Measurements from ENCODE around the gene EHMT1. TPM values are rescaled to one million over a fixed set of nuclear protein-coding genes. Genes with fewer than 3 reads are reported as not detected.
A peak's percentile ranks its signal among the peaks of the same experiment; 100 is the strongest.

EHMT1 gene
- total and polyA plus RNA-seq, 2 of the 8 experiments (the other 6 are each of a cell fraction or from before 2014, with no cell fraction given), result 95.7 to 163 TPM

DNA sequence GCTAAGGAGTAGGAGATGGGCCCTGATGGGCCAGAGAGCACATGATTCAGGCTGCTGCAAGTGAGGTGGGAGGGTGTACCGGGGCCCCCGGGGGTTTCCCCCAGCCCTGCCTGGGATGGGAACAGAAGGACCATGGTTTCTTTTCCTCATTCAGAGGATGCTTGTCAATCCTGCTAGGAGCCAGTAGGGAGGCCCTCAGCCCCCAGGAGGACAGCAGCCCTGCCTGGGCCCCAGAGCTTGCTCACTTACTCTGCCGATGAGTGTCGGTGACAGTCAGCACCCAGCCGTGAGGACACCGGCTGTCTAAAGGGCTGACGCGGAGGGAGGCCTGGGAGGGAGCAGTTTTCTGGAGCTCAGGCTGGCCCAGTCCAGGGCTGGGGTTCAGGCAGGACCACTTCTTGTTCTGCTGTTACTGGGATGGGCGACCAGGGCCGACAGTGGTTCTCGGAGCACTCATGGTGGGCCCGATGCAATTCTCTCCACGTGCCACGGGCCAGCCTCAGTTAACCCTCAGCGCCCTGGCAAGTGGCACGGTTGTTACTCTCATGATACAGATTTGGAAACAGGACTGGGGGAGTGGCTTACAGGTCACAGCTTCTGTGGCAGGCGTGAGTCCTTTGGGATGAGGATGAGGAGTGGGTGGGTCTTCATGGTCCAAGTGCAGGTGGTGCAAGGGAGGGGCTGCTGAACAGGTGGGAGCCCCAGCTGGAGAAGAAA lies 11.5 kb upstream of the EHMT1 start:
- H3K79me2 ChIP-seq (ENCODE audit: control insufficient read depth in 1 of 2, insufficient read depth in 2 of 2, low read length in 2 of 2), result peaks cover 0 to 7% of the 10 kb centered on the region in 2 experiments; a peak in 1 of 4 replicates
- H3K27ac ChIP-seq (ENCODE audit: low read depth, low read length), result no peak overlapping the region
- H3K4me3 ChIP-seq (ENCODE audit: extremely low read depth in 1 of 4, insufficient read depth in 2 of 4, low read depth in 3 of 4, low read length in 4 of 4), result peak overlapping the region in 1 of 4 experiments; percentile 84; a peak in 1 of 8 replicates
- H3K36me3 ChIP-seq (ENCODE audit: control insufficient read depth in 2 of 4, insufficient read depth in 4 of 4, low read length in 3 of 4), result no peaks in the 10 kb centered on the region
- no peak for DNase-seq (ENCODE audit: low read depth in 1 of 2, low spot score in 2 of 2)
- H2BK20ac ChIP-seq (ENCODE audit: low read length), result no peak overlapping the region
- H2AFZ ChIP-seq (ENCODE audit: low read length), result no peak overlapping the region
- no peak overlapping the region for H3K56ac ChIP-seq (replicated peaks; ENCODE audit: insufficient read length, low read depth, low read length)
- FAIRE-seq, result no peak
- H3K23ac ChIP-seq (ENCODE audit: insufficient read length), result no peak overlapping the region
- peaks cover 4% of the 10 kb centered on the region; the same call in 1 of the 2 replicates for H3K23me2 ChIP-seq (ENCODE audit: low read depth, low read length)
- no peak overlapping the region for H4K91ac ChIP-seq (replicated peaks; ENCODE audit: insufficient read length, low read length)
- H4K20me1 ChIP-seq (replicated peaks in 1 of 2; ENCODE audit: control insufficient read depth in 1 of 2, insufficient read depth in 2 of 2, low read length in 2 of 2), result peaks cover 9 to 21% of the 10 kb centered on the region in 2 experiments
- peaks cover 0 to 22% (median 12%) of the 10 kb centered on the region in 4 experiments; a peak in 6 of 7 replicates for H3K4me1 ChIP-seq (replicated peaks in 1 of 4; ENCODE audit: control insufficient read depth in 3 of 4, insufficient read depth in 4 of 4, low read length in 3 of 4)
- POLR2A ChIA-PET (ENCODE audit: partially characterized antibody), result interaction anchor here (0.8 to 3.9 kb wide), 6 partner anchors 10 to 55 kb away, joined by 3 to 25 read pairs (median 4); partner anchors contain the start of gene EHMT1
- 92% methylated on average over 14 of the region's 17 CpGs; no CpG with 5 or more reads in 1 of the 2 experiments for WGBS, 2 experiments (ENCODE audit: extremely low coverage in 1 of 2, insufficient coverage in 1 of 2, insufficient read length in 1 of 2, insufficient replicate concordance in 2 of 2, low coverage in 1 of 2, low lambda C conversion rate in 2 of 2, missing lambda C conversion rate in 1 of 2)
- peak overlapping the region; percentile 42 to 78; a peak in 2 of 4 replicates for H3K4me2 ChIP-seq (ENCODE audit: insufficient read depth in 1 of 2, low read depth in 2 of 2, low read length in 2 of 2)
- CTCF ChIA-PET (ENCODE audit: partially characterized antibody), result interaction anchor here (0.7 to 3.5 kb wide), 6 partner anchors 10 to 64 kb away, joined by 3 to 20 read pairs (median 4); partner anchors contain the start of gene EHMT1
- no peak overlapping the region for H2BK120ac ChIP-seq (replicated peaks; ENCODE audit: low read depth, low read length)
- no peaks in the 10 kb centered on the region for H3K9me3 ChIP-seq (ENCODE audit: insufficient read depth in 2 of 2, low read depth in 1 of 2, low read length in 1 of 2)
- H3K14ac ChIP-seq (ENCODE audit: insufficient read length), result no peak overlapping the region
- H2BK15ac ChIP-seq (ENCODE audit: low read length), result no peak overlapping the region; the same call in 1 of the 2 replicates
- no peak overlapping the region for H4K8ac ChIP-seq (ENCODE audit: extremely low read depth, insufficient read depth, low read length)
- H2BK12ac ChIP-seq (ENCODE audit: low read depth, low read length), result no peak overlapping the region
- H3K79me1 ChIP-seq (ENCODE audit: low read depth, low read length), result no peaks in the 10 kb centered on the region
- H3K27me3 ChIP-seq (replicated peaks in 1 of 4; ENCODE audit: control insufficient read depth in 3 of 4, extremely low read depth in 1 of 4, insufficient read depth in 3 of 4, low read length in 3 of 4), result peaks cover 0 to 9% (median 2%) of the 10 kb centered on the region in 4 experiments; a peak in 2 of 7 replicates
- H3K18ac ChIP-seq (ENCODE audit: extremely low read depth, low read length), result no peak overlapping the region
- H4K5ac ChIP-seq (ENCODE audit: insufficient read length, low read depth, low read length), result no peak overlapping the region
- H2BK5ac ChIP-seq (ENCODE audit: low read depth, low read length), result no peak overlapping the region; the same call in 1 of the 2 replicates
- H3K4ac ChIP-seq (replicated peaks; ENCODE audit: insufficient read length, low read depth, low read length), result no peak overlapping the region
- H3K9ac ChIP-seq (replicated peaks in 1 of 4; ENCODE audit: extremely low read depth in 1 of 4, low read depth in 3 of 4, low read length in 3 of 4), result no peak overlapping the region
- H2AK5ac ChIP-seq (ENCODE audit: low read depth, low read length), result no peak overlapping the region; the same call in 1 of the 2 replicates
- no peak for TF ChIP-seq CREB1 (IDR thresholded peaks at IDR 0.05)
- no peak for TF ChIP-seq ZNF274 (IDR thresholded peaks at IDR 0.05; ENCODE audit: borderline replicate concordance, extremely low read depth, low read length)
- no peak for TF ChIP-seq EP300 (IDR thresholded peaks at IDR 0.05; ENCODE audit: borderline replicate concordance in 1 of 2, low read depth in 2 of 2, low read length in 2 of 2)
- TF ChIP-seq SIX5 (IDR thresholded peaks at IDR 0.05; ENCODE audit: low read depth, low read length), result no peak

All from H1 (cell line).